GM13977 (cell line): ENCODE data around the gene PAPOLA.
"Not testable (repeated sequence)": the region's sequence is repeated elsewhere in the genome, so short reads cannot be mapped to it uniquely, and the experiment has no call there.

Experiments used
- DNase-seq: peaks from one replicate; pipeline ENCODE4 v3.0.0; 2012; ENCODE audit warnings: low spot score
- CTCF ChIP-seq: IDR thresholded peaks from 2 replicates; pipeline ENCODE4 v1.5.1; 2012; ENCODE audit warnings: mild to moderate bottlenecking, control low read depth; ENCODE audit not compliant: insufficient read depth; ENCODE audit errors: extremely low read depth, missing control alignments
- in situ Hi-C: fragments of 300-500 bp; cut with MboI; formaldehyde crosslinking; loops from one replicate; pipeline ENCODE4 v1.12.0; 2022; ENCODE audit warnings: low sequenced_read_pairs, low pct_unique_long_range_greater_than_20kb, mixed read lengths, inconsistent platforms; ENCODE audit not compliant: unreplicated experiment

Gene PAPOLA

GRCh38 chr14:96464136-96464535 is 38.0 kb upstream of the PAPOLA start:
- no peak for DNase-seq
- no peak for TF ChIP-seq CTCF
- in situ Hi-C loops = no loop called here

GRCh38 chr14:96466918-96467317 is 35.3 kb upstream of the PAPOLA start:
- no peak for TF ChIP-seq CTCF
- in situ Hi-C loops = no loop called here
- DNase-seq = no peak

- no peak for TF ChIP-seq CTCF
- DNase-seq = no peak
- in situ Hi-C loops = no loop called here
These were observed 31.9 kb upstream of the PAPOLA start for GRCh38 chr14:96470331-96470730.

- DNase-seq, in situ Hi-C loops: not testable (repeated sequence)
These were observed 31.2 kb upstream of the PAPOLA start for GRCh38 chr14:96470967-96471366.

- in situ Hi-C loops = no loop called here
- TF ChIP-seq CTCF = no peak
- no peak for DNase-seq
These were observed 24.1 kb upstream of the PAPOLA start for GRCh38 chr14:96478119-96478518.

GRCh38 chr14:96479435-96480146 is 22.6 kb upstream of the PAPOLA start:
- no peak for DNase-seq
- no peak for TF ChIP-seq CTCF
- in situ Hi-C loops = no loop called here

GRCh38 chr14:96481731-96482314 is 20.4 kb upstream of the PAPOLA start:
- in situ Hi-C loops = no loop called here
- no peak for TF ChIP-seq CTCF
- no peak for DNase-seq
